ENCODE data around the gene ACSL1. TPM values are rescaled to one million over a fixed set of nuclear protein-coding genes. Genes with fewer than 3 reads are reported as not detected.
"Not testable (repeated sequence)": the region's sequence is repeated elsewhere in the genome, so short reads cannot be mapped to it uniquely, and the experiment has no call there.

The ACSL1 gene
- total RNA-seq, 1 donor from 2014 or later, result 287 TPM

- Histone ChIP-seq H3K4me3 (no peak overlapping the region), H3K4me1 (no peaks in the 10 kb centered on the region), H3K9me3 (no peaks in the 10 kb centered on the region), H3K27me3 (no peaks in the 10 kb centered on the region), H3K27ac (no peak overlapping the region), H3K36me3 (peaks cover 83% of the 10 kb centered on the region)
- no peak for TF ChIP-seq CTCF (IDR thresholded peaks at IDR 0.05)
- intact Hi-C loops (cut with DNase I), result no loop called here
- ATAC-seq, result peak; percentile 44
- DNase-seq, result no peak
Measured at GRCh38 chr4:184782731-184783373, 42.9 kb downstream of the ACSL1 start.

- peaks cover 69% of the 10 kb centered on the region for H3K36me3 ChIP-seq
- H3K9me3 ChIP-seq; H3K4me1 ChIP-seq; DNase-seq; ATAC-seq; H3K27ac ChIP-seq; H3K27me3 ChIP-seq; intact Hi-C loops (cut with DNase I); H3K4me3 ChIP-seq: not testable (repeated sequence)
Measured at GRCh38 chr4:184779160-184779559, 46.6 kb downstream of the ACSL1 start.

GRCh38 chr4:184778325-184778724 is 47.4 kb downstream of the ACSL1 start:
- no peak for TF ChIP-seq CTCF (IDR thresholded peaks at IDR 0.05)
- intact Hi-C loops (cut with DNase I), result no loop called here
- no peak overlapping the region for H3K27ac ChIP-seq
- no peaks in the 10 kb centered on the region for H3K9me3 ChIP-seq
- peaks cover 69% of the 10 kb centered on the region for H3K36me3 ChIP-seq
- no peaks in the 10 kb centered on the region for H3K4me1 ChIP-seq
- no peak overlapping the region for H3K4me3 ChIP-seq
- DNase-seq (no peak), ATAC-seq (peak; percentile 10)
- no peaks in the 10 kb centered on the region for H3K27me3 ChIP-seq

- DNase-seq (no peak), ATAC-seq (no peak)
- no peaks in the 10 kb centered on the region for H3K9me3 ChIP-seq
- TF ChIP-seq CTCF (IDR thresholded peaks at IDR 0.05), result no peak
- H3K27me3 ChIP-seq, result no peaks in the 10 kb centered on the region
- no peaks in the 10 kb centered on the region for H3K4me1 ChIP-seq
- no peak overlapping the region for H3K4me3 ChIP-seq
- no peak overlapping the region for H3K27ac ChIP-seq
- intact Hi-C loops (cut with DNase I), result no loop called here
- peaks cover 69% of the 10 kb centered on the region for H3K36me3 ChIP-seq
Measured at GRCh38 chr4:184776821-184777220, 48.9 kb downstream of the ACSL1 start.

- ATAC-seq (no peak), DNase-seq (no peak)
- peaks cover 77% of the 10 kb centered on the region for H3K36me3 ChIP-seq
- intact Hi-C loops (cut with DNase I), result no loop called here
- H3K27ac ChIP-seq, result no peak overlapping the region
- H3K4me1 ChIP-seq, result no peaks in the 10 kb centered on the region
- no peaks in the 10 kb centered on the region for H3K27me3 ChIP-seq
- no peak for TF ChIP-seq CTCF (IDR thresholded peaks at IDR 0.05)
- no peak overlapping the region for H3K4me3 ChIP-seq
- H3K9me3 ChIP-seq, result no peaks in the 10 kb centered on the region
Measured at GRCh38 chr4:184775854-184776555, 49.8 kb downstream of the ACSL1 start.

GRCh38 chr4:184774152-184774551 is 51.6 kb downstream of the ACSL1 start:
- TF ChIP-seq CTCF (IDR thresholded peaks at IDR 0.05), result no peak
- Histone ChIP-seq H3K4me1 (no peaks in the 10 kb centered on the region), H3K9me3 (no peaks in the 10 kb centered on the region), H3K4me3 (no peak overlapping the region), H3K36me3 (peaks cover 82% of the 10 kb centered on the region), H3K27ac (no peak overlapping the region), H3K27me3 (no peaks in the 10 kb centered on the region)
- ATAC-seq (no peak), DNase-seq (no peak)
- intact Hi-C loops (cut with DNase I), result no loop called here
